Osteoblast (primary cell): ENCODE results near the gene FBXW11. TPM values are rescaled to one million over a fixed set of nuclear protein-coding genes. Genes with fewer than 3 reads are reported as not detected.

ENCODE experiments used
- DNase-seq: peaks from one replicate; pipeline ENCODE4 v3.0.0; 2011; ENCODE audit warnings: low spot score, mixed read lengths; ENCODE audit not compliant: insufficient read length; ENCODE audit errors: missing footprints
- H2AFZ ChIP-seq: 2 replicates; pipeline ENCODE4 v1.6.0; 2011; ENCODE audit warnings: mild to moderate bottlenecking, low read length
- H3K27ac ChIP-seq: 2 replicates; pipeline ENCODE4 v1.5.1; 2011; ENCODE audit warnings: mild to moderate bottlenecking, low read depth, low read length, moderate library complexity
- H3K27me3 ChIP-seq: 2 replicates; pipeline ENCODE4 v1.6.0; 2012; ENCODE audit warnings: mild to moderate bottlenecking, control low read depth, inconsistent platforms, low read length, moderate library complexity; ENCODE audit not compliant: insufficient read depth
- H3K36me3 ChIP-seq: 2 replicates; pipeline ENCODE4 v1.5.1; 2011; ENCODE audit warnings: mild to moderate bottlenecking, low read length, control low read depth, moderate library complexity; ENCODE audit not compliant: insufficient read depth
- H3K4me1 ChIP-seq: 2 replicates; pipeline ENCODE4 v1.5.1; 2011; ENCODE audit warnings: mild to moderate bottlenecking, low read length, control low read depth, moderate library complexity; ENCODE audit not compliant: insufficient read depth
- H3K4me2 ChIP-seq: 2 replicates; pipeline ENCODE4 v1.6.0; 2011; ENCODE audit warnings: mild to moderate bottlenecking, low read length; ENCODE audit not compliant: insufficient read depth
- H3K4me3 ChIP-seq: fragments of 200-600 bp; sonication (generic); 3 replicates; pipeline ENCODE4 v1.5.1; 2012; ENCODE audit warnings: mild to moderate bottlenecking, low read length, inconsistent platforms; ENCODE audit not compliant: insufficient read depth
- H3K79me2 ChIP-seq: 2 replicates; pipeline ENCODE4 v1.6.0; 2012; ENCODE audit warnings: mild to moderate bottlenecking, low read length, control low read depth, inconsistent platforms; ENCODE audit not compliant: insufficient read depth
- H3K9me3 ChIP-seq: 2 replicates; pipeline ENCODE4 v1.5.1; 2011; ENCODE audit warnings: low read depth, low read length, control low read depth
- H4K20me1 ChIP-seq: 2 replicates; pipeline ENCODE4 v1.6.0; 2012; ENCODE audit warnings: mild to moderate bottlenecking, low read length, control low read depth; ENCODE audit not compliant: insufficient read depth
- CTCF ChIP-seq: IDR thresholded peaks from 2 replicates; pipeline ENCODE4 v1.5.1; 2011; ENCODE audit warnings: mild to moderate bottlenecking, low read depth, low read length, moderate library complexity; ENCODE audit errors: extremely low read depth
- total RNA-seq: library from RNA; depleted of rRNA; stranded (reverse); fragments of >200 nt; gene quantifications from 2 replicates; pipeline ENCODE4 v1.2.3, GENCODE V29; 2012

Gene FBXW11
- total RNA-seq, 1 donor, result 76.7 TPM

GRCh38 chr5:171956314-171956713 is 50.1 kb downstream of the FBXW11 start:
- peaks cover 35% of the 10 kb centered on the region for H3K4me1 ChIP-seq
- peaks cover 92% of the 10 kb centered on the region for H3K79me2 ChIP-seq
- no peak overlapping the region for H3K4me3 ChIP-seq
- H3K9me3 ChIP-seq, result no peaks in the 10 kb centered on the region
- no peak overlapping the region for H3K4me2 ChIP-seq
- TF ChIP-seq CTCF, result no peak
- H3K27me3 ChIP-seq, result no peaks in the 10 kb centered on the region
- H2AFZ ChIP-seq, result no peak overlapping the region
- H3K36me3 ChIP-seq, result no peaks in the 10 kb centered on the region
- H3K27ac ChIP-seq, result no peak overlapping the region
- H4K20me1 ChIP-seq, result peaks cover 67% of the 10 kb centered on the region
- DNase-seq, result no peak

GRCh38 chr5:171955761-171956160 is 50.7 kb downstream of the FBXW11 start:
- H3K9me3 ChIP-seq, result no peaks in the 10 kb centered on the region
- peaks cover 35% of the 10 kb centered on the region for H3K4me1 ChIP-seq
- no peak for DNase-seq
- H3K27me3 ChIP-seq, result no peaks in the 10 kb centered on the region
- H3K4me3 ChIP-seq, result no peak overlapping the region
- H4K20me1 ChIP-seq, result peaks cover 62% of the 10 kb centered on the region
- no peak for TF ChIP-seq CTCF
- H3K27ac ChIP-seq, result no peak overlapping the region
- peaks cover 92% of the 10 kb centered on the region for H3K79me2 ChIP-seq
- no peak overlapping the region for H3K4me2 ChIP-seq
- H3K36me3 ChIP-seq, result no peaks in the 10 kb centered on the region
- no peak overlapping the region for H2AFZ ChIP-seq

DNA sequence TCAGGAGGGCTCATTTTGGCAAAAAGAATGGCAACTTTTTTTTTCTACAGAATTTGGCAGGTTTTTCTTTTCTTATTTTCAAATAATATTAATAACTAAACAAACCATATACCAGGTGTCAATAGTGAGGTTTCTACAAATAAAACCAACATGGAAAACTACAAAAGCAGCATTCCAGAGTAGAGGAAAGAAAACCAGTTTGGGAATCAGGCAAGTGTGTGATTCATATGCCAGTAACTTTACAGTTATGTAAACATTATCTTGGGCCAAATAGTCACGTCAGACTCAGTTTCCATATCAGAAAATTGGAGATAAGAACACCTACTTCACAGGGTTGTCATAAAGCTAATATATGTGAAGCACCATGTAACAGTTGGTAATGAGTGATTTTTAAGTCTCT is 51.7 kb downstream of the FBXW11 start:
- TF ChIP-seq CTCF, result no peak
- Histone ChIP-seq H3K4me1 (peaks cover 35% of the 10 kb centered on the region), H3K27me3 (no peaks in the 10 kb centered on the region), H3K79me2 (peaks cover 90% of the 10 kb centered on the region), H3K36me3 (no peaks in the 10 kb centered on the region), H2AFZ (no peak overlapping the region), H3K4me2 (peak overlapping the region; percentile 42), H3K27ac (peak overlapping the region; percentile 66), H3K9me3 (no peaks in the 10 kb centered on the region), H3K4me3 (no peak overlapping the region), H4K20me1 (peaks cover 65% of the 10 kb centered on the region)
- no peak for DNase-seq

GRCh38 chr5:171953860-171954701 is 52.4 kb downstream of the FBXW11 start:
- no peaks in the 10 kb centered on the region for H3K27me3 ChIP-seq
- peaks cover 70% of the 10 kb centered on the region for H4K20me1 ChIP-seq
- peaks cover 35% of the 10 kb centered on the region for H3K4me1 ChIP-seq
- no peak overlapping the region for H2AFZ ChIP-seq
- peak; percentile 42 for DNase-seq
- H3K9me3 ChIP-seq, result no peaks in the 10 kb centered on the region
- peak overlapping the region; percentile 42 for H3K4me2 ChIP-seq
- peak overlapping the region; percentile 16 for H3K4me3 ChIP-seq
- peaks cover under 1% of the 10 kb centered on the region for H3K36me3 ChIP-seq
- peak overlapping the region; percentile 66 for H3K27ac ChIP-seq
- peaks cover 90% of the 10 kb centered on the region for H3K79me2 ChIP-seq
- TF ChIP-seq CTCF, result no peak
